Natural killer cell treated with Interleukin-12 subunit alpha and Interleukin-12 subunit beta and Interleukin-15 and Interleukin-18, amount 100 ng/mL, for 72 hours (primary cell): ENCODE results near the gene SCN11A. TPM values are rescaled to one million over a fixed set of nuclear protein-coding genes. Genes with fewer than 3 reads are reported as not detected.

Experiments used
- ATAC-seq, 2 donors: fragments of 150-1000 bp; cut with Tn5 transposase in 1 of 2; sonication (Bioruptor Pico), chemical (Tn5 transposase) in 1 of 2; 2 replicates each; pipeline ENCODE4 v1.10.0; 2021
- DNase-seq: peaks from one replicate; pipeline ENCODE4 v3.0.0; 2022; ENCODE audit warnings: low spot score
- H3K27ac Mint-ChIP-seq, 2 donors: 1 replicate in 1 of 2; 2 replicates in 1 of 2; pipeline ENCODE4 v1.8.0; 2022; ENCODE audit warnings: mixed read lengths in 2 of 2, mild to moderate bottlenecking in 1 of 2, moderate library complexity in 1 of 2
- H3K27me3 Mint-ChIP-seq, 2 donors: 1 replicate in 1 of 2; 2 replicates in 1 of 2; pipeline ENCODE4 v1.8.0; 2022; ENCODE audit warnings: mixed read lengths in 2 of 2
- H3K36me3 Mint-ChIP-seq: one replicate; pipeline ENCODE4 v1.8.0; 2022; ENCODE audit warnings: mixed read lengths
- H3K4me1 Mint-ChIP-seq, 2 donors: 1 replicate in 1 of 2; 2 replicates in 1 of 2; pipeline ENCODE4 v1.8.0; 2022; ENCODE audit warnings: low read depth in 2 of 2, mixed read lengths in 2 of 2, mild to moderate bottlenecking in 1 of 2
- H3K4me3 Mint-ChIP-seq: one replicate; pipeline ENCODE4 v1.8.0; 2022; ENCODE audit warnings: mixed read lengths
- H3K9me3 Mint-ChIP-seq: 2 replicates; pipeline ENCODE4 v1.8.0; 2022; ENCODE audit warnings: mixed read lengths
- total RNA-seq, 2 donors: library from RNA; stranded (reverse); gene quantifications; one replicate each; pipeline ENCODE4 v1.2.3, GENCODE V29; 2022

Gene SCN11A
- under 1 TPM; 0.05 to 0.14 TPM for total RNA-seq

DNA sequence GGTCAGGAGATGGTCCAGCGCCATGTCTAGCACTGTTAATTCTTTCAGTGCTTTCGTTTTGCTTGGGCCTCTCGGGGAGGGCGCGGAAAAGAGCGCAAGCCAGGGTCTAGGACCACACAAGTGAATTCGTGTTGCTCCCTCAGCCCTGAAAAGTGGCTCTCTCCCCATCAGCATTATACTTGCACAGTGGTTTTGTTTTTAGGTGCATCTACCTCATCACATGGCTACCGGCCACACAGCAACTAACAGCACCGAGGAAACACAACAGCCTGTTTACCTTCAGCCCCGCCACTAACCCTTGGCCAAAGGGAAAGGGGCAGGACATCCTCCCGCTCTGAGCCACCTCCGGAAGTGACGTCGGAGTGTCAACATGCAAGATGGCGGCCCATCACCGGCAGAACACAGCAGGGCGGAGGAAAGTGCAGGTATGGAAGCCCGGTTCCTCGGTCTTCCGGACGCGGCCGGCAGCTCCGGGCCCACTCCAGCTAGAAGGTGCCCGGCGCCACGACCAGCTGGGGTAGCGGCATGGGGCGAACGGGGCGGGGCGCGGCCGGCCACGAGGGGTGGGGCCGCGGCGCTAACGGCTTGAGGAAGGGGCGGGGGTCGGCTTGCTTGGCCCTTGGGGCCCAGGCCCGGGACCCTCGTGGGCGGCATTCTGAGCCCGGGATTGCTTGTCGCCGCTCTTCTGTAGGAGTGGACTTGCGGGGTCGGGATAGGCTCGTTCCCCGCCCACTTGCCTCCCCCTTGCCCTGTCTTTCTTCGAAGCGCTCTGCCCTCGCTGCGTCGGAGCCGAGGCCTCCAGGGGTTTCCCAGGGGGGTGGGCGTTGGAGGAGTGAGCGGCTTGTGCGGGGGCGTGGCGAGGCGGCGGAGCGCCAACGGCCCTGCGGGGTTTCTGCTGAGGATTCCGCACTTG, at the start of gene SCN11A, which contains the start of gene WDR48:
SCN11A (minus strand) TSS at position 296 of the 913 bp plus-strand sequence. CDS start 101,582 bp downstream, outside the sequence.
WDR48 (plus strand) TSS at position 368 of the 913 bp plus-strand sequence; CDS start at position 378, 10 bp downstream.
- Mint-ChIP-seq H3K4me1 (peaks cover 16 to 32% of the 10 kb centered on the region in 2 donors), H3K27ac (peak within 1 kb of the TSS; percentile 95 to 98), H3K4me3 (peak within 1 kb of the TSS; percentile 98), H3K36me3 (no peaks in the 10 kb centered on the region), H3K9me3 (no peaks in the 10 kb centered on the region), H3K27me3 (no peaks in the 10 kb centered on the region)
- DNase-seq (peak; percentile 93), ATAC-seq (peak; percentile 98)

DNA sequence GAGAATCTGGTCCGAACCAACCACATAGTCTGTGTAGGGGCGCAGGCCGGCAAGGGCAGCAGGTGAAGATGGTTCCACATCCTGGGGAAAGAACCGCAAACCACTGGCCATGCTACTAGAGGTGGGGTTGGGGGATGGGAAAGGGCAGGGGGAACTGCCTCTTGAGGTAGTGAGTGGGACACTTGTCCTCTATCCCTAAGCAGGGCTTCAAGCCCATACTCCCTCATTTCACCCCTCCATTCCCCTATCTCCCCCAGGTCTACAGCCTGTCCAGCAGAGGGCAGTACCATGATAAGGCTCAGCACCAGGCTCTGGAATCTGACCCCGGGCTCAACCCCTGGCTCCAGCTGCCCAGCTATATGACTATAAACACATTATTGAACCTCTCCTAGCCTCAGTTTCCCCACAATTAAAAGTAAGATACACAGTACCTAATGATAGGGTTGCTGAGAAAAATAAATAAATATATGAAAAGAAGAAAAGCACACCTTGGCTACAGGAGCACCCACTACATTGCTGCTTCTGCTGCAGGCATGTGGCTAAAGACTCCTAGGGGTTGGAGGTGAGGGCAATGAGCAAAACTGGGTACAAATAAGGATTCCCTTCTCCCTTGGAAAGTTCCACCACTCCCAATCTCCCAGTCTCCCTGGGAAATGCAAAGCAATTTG, 49.4 kb upstream of the SCN11A start:
- no peaks in the 10 kb centered on the region for H3K9me3 Mint-ChIP-seq

GRCh38 chr3:39100500-39100886, 48.7 kb upstream of the SCN11A start:
- Mint-ChIP-seq H3K27me3 (peaks cover 0 to under 1% of the 10 kb centered on the region in 2 donors), H3K4me1 (peaks cover 4 to 6% of the 10 kb centered on the region in 2 donors), H3K4me3 (no peak overlapping the region), H3K27ac (no peak overlapping the region), H3K36me3 (no peaks in the 10 kb centered on the region), H3K9me3 (no peaks in the 10 kb centered on the region)
- DNase-seq (no peak), ATAC-seq (no peak)

More for the DNA sequence above, 49.4 kb upstream of the SCN11A start:
- ATAC-seq (peak; percentile 59 to 62), DNase-seq (peak; percentile 56)
- Mint-ChIP-seq H3K27ac (no peak overlapping the region), H3K36me3 (no peaks in the 10 kb centered on the region), H3K27me3 (peaks cover 5 to 7% of the 10 kb centered on the region in 2 donors), H3K4me3 (no peak overlapping the region), H3K4me1 (peaks cover 9 to 13% of the 10 kb centered on the region in 2 donors)

DNA sequence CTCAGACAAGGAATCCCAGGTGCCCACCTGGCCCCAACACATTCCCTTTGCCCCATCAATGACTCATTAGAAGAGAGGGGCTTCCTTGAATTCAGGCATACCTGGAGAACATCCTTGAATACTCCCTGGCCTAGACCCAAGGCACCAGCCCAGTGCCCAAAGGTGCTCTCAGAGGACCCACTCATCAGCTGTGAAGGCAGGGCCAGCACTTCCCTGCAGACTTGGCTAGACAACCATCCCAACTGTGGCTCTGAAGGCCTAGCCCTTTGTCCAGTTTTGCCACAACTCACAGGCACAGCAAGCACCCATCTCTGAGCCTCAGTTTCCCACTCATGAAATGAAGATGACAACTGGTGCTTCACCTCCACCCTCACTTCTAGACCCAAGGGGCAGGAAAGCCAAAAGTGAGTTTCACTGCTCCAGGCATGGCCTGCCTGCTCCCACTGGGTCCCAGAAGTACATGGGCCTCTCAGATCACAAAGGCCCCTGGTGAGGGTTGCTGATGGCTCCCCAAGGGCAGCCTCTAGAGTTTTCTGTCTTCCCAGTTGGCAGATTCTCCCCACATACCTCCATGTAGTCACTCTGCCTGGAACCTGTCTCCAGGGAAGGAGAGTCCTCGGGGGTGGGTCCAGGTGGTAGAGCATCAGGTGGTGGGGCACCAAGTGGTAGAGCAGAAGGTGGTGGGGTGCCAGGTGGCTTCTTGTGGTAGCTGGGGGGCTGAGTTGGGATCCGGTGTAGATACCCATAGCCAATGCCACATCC, 48.2 kb upstream of the SCN11A start:
- Mint-ChIP-seq H3K9me3 (no peaks in the 10 kb centered on the region), H3K27ac (no peak overlapping the region), H3K4me3 (no peak overlapping the region), H3K36me3 (no peaks in the 10 kb centered on the region), H3K4me1 (peaks cover 0 to under 1% of the 10 kb centered on the region in 2 donors), H3K27me3 (no peaks in the 10 kb centered on the region)
- ATAC-seq = no peak
- DNase-seq = no peak

DNA sequence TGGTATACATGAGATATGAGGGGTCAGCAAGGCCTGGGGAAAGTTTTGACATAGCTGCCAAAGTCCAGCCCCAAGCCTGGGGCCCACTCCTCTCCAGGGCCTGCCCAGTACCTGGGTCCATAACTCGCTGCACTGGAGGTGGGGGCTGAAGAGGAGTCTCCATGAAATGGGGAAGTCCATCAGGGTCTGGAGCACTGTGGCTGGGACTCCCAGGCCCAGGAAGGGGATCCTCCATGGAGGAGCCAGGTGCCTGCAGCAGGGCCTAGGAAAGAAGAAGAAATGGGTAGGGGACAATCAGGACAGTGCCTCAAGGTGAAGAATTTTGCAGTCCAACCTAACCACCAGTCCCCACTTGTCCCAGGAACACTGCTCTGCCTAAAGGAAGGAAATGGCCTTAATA, 47.5 kb upstream of the SCN11A start:
- ATAC-seq (no peak), DNase-seq (no peak)
- Mint-ChIP-seq H3K27ac (no peak overlapping the region), H3K27me3 (no peaks in the 10 kb centered on the region), H3K4me3 (no peak overlapping the region), H3K36me3 (no peaks in the 10 kb centered on the region), H3K4me1 (no peaks in the 10 kb centered on the region), H3K9me3 (no peaks in the 10 kb centered on the region)

- Mint-ChIP-seq H3K36me3 (peaks cover 5% of the 10 kb centered on the region), H3K27ac (no peak overlapping the region), H3K4me1 (no peaks in the 10 kb centered on the region), H3K9me3 (no peaks in the 10 kb centered on the region), H3K4me3 (no peak overlapping the region), H3K27me3 (no peaks in the 10 kb centered on the region)
- DNase-seq = no peak
- no peak for ATAC-seq
These were observed 46.8 kb upstream of the SCN11A start for GRCh38 chr3:39098473-39099000.

DNA sequence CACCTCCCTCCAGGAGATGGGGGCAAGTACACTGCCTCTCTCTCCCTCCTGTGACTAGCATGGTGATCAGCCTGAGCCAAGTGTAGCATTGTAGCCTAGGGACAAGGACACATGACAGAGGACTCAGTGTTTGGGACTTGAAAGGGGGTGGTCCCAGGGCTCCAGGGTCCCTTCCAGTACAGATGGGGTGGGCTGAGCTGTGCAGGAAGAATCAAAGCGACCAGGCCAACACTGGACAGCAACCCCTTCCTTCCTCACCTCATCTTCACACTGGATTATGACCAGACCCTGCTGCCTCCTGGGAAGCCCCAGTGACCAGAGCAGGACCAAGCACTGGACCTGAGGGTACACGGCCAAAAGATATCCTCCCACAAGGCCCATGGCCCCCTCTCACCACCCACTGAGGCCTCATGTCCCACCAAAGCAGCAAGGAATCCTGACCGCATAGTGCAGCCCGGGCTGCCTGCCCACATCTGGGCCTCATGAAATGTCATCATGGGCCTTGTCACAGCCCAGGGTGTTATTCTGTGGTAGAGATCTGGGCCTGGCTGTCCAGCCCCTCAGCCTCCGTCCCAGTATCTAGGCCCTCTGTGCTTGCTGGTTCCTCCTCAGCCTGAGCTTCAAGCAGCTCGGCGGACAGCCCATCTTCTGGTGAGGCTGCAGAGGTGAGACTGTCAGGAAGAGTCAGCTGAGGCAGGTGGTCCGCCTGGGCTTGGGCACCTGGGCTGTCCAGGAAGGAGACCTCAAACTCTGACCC, 46.1 kb upstream of the SCN11A start:
- Mint-ChIP-seq H3K27ac (no peak overlapping the region), H3K36me3 (peaks cover 5% of the 10 kb centered on the region)

DNA sequence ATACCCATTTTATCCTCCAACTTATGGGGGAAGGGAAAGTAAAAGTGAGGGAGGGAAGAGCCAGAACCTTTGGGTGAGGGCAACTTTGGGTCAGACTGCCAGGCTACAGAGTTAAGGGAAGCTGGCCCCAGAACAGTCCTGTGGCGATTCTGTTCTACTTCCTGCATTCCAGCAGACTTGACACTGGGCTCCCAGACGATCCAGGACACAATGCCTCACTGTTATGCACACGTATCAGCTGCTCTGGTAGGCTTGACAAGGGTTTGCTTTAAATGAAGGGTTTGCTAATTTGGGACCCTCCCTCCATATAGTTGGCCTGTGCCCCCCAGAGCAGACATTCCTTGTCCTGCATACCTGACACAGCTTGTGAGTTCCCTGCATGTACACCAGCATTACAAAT, 45.0 kb upstream of the SCN11A start:
- peaks cover 11% of the 10 kb centered on the region for H3K36me3 Mint-ChIP-seq
- H3K27me3 Mint-ChIP-seq = no peaks in the 10 kb centered on the region
- H3K27ac Mint-ChIP-seq = no peak overlapping the region
- DNase-seq (no peak), ATAC-seq (no peak)
- H3K4me3 Mint-ChIP-seq = no peak overlapping the region
- H3K4me1 Mint-ChIP-seq = no peaks in the 10 kb centered on the region
- H3K9me3 Mint-ChIP-seq = no peaks in the 10 kb centered on the region

More for the DNA sequence above, 46.1 kb upstream of the SCN11A start:
- Mint-ChIP-seq H3K4me1 (no peaks in the 10 kb centered on the region), H3K4me3 (no peak overlapping the region), H3K9me3 (no peaks in the 10 kb centered on the region), H3K27me3 (no peaks in the 10 kb centered on the region)
- DNase-seq (no peak), ATAC-seq (peak in 1 of 2 donors; percentile 26)

DNA sequence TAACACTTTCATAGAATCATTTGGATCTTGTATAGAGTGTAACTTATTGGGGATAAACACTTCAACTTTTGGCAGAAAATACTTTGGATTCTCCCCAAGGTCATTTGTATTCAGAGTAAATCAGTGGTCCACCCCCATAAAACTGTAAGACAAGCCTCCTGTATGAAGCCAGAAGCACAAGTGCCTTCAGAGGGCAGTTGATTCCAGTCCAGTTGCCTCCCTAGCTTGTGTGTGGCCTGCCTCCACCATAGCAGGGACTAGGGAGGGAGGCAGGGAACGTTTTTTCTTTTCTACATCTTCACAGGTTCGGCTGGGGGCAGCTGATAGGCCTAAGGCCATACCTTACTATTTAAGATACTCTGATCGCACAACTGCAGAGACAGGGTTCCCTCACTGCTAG, 44.0 kb upstream of the SCN11A start:
- H3K4me1 Mint-ChIP-seq = no peaks in the 10 kb centered on the region
- H3K27me3 Mint-ChIP-seq = no peaks in the 10 kb centered on the region
- peaks cover 11% of the 10 kb centered on the region for H3K36me3 Mint-ChIP-seq
- H3K27ac Mint-ChIP-seq = no peak overlapping the region
- no peak overlapping the region for H3K4me3 Mint-ChIP-seq
- ATAC-seq (no peak), DNase-seq (no peak)
- no peaks in the 10 kb centered on the region for H3K9me3 Mint-ChIP-seq

DNA sequence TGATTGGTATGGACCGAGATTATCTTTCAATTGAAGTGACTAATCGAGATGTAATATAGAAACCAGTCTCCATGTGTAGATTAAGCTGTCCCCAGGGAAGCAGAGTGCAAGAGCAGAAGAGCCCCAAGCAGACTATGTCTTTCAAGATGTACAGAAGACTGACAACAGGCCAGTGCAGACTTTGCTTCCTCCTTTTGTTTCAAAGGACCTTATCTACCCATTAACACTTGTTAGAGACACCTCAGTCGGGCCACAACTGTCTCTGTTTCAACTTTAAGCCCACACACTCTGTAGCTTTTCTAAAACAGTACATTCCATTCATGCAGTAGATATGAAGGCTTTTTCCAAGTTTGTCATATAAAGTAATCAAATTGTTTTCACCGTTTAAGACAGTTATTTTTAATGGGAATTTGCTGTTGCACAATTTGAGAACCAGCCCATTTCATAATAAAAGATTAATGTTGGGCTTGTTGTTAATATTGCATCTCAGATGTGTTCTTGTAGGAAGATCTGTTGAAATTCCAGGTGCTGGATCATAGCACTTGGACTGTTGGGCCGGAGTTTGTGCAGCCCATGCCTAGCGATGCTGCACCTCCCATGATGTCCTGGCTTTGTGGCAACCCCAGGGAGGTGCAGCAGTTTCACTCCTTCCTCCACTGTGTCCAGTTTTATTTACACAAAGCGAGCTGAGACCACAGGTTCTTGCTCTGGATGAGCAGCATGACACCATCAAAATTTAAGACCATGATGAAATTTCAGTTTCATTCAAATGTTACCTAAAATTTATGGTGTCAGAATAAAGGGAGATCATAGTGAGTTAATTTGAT, 43.3 kb upstream of the SCN11A start:
- ATAC-seq (no peak), DNase-seq (no peak)
- Mint-ChIP-seq H3K27ac (no peak overlapping the region), H3K9me3 (no peaks in the 10 kb centered on the region), H3K4me1 (no peaks in the 10 kb centered on the region), H3K27me3 (no peaks in the 10 kb centered on the region), H3K4me3 (no peak overlapping the region), H3K36me3 (peaks cover 15% of the 10 kb centered on the region)

GRCh38 chr3:39090922-39091321, 39.2 kb upstream of the SCN11A start:
- DNase-seq = no peak
- no peaks in the 10 kb centered on the region for H3K27me3 Mint-ChIP-seq
- no peaks in the 10 kb centered on the region for H3K9me3 Mint-ChIP-seq
- H3K4me1 Mint-ChIP-seq = no peaks in the 10 kb centered on the region
- peak in 1 of 2 donors; percentile 48 for ATAC-seq
- H3K36me3 Mint-ChIP-seq = peaks cover 15% of the 10 kb centered on the region
- no peak overlapping the region for H3K4me3 Mint-ChIP-seq
- H3K27ac Mint-ChIP-seq = peak overlapping the region in 1 of 2 donors; percentile 8

DNA sequence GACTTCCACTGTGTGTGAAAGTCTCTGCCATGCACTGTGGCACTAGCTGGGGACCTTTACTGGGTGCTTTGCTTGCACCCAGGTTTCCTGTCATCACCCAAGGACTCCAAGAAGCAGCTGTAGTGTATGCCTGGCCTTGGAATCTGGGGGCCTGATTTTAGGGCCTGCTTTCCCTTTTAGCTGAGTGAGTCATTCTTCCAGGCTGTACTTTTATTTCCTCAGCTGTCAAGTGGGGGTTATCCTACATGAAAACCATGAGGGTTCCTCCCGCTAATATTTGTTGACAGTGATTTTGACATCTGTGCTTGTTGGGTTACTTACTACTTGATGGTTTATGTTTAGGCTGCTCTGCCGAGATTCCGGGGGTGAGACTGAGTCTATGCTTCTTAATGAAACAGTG, 37.1 kb upstream of the SCN11A start:
- DNase-seq (no peak), ATAC-seq (no peak)
- no peak overlapping the region for H3K27ac Mint-ChIP-seq
- no peaks in the 10 kb centered on the region for H3K4me1 Mint-ChIP-seq
- H3K4me3 Mint-ChIP-seq = no peak overlapping the region
- H3K27me3 Mint-ChIP-seq = no peaks in the 10 kb centered on the region
- H3K9me3 Mint-ChIP-seq = no peaks in the 10 kb centered on the region
- H3K36me3 Mint-ChIP-seq = peaks cover 12% of the 10 kb centered on the region
